Activated naive CD4-positive, alpha-beta T cell treated with anti-CD3 and anti-CD28 coated beads, Interleukin-2, amount 10 ng/mL, durations not matched to agents 7 days and 5 days (primary cell): ENCODE measurements around the gene AMZ1.

Source experiments
- CTCF ChIA-PET: fragments of 350-600 bp; sonication (Branson Sonifier 250); formaldehyde crosslinking; loops from one replicate; lab custom pipeline; 2021; ENCODE audit warnings: antibody characterized with exemption; lab: Charles Lee
- DNase-seq: peaks from one replicate; pipeline ENCODE4 v3.0.0-alpha.2; 2020
- H3K27ac Mint-ChIP-seq: one replicate; pipeline ENCODE4 v1.8.0; 2021; ENCODE audit warnings: mild to moderate bottlenecking, moderate library complexity, mixed read lengths
- H3K27me3 Mint-ChIP-seq: one replicate; pipeline ENCODE4 v1.8.0; 2021; ENCODE audit warnings: mild to moderate bottlenecking, mixed read lengths
- H3K36me3 Mint-ChIP-seq: one replicate; pipeline ENCODE4 v1.8.0; 2021; ENCODE audit warnings: mixed read lengths
- H3K4me1 Mint-ChIP-seq: one replicate; pipeline ENCODE4 v1.8.0; 2021; ENCODE audit warnings: mixed read lengths
- H3K4me3 Mint-ChIP-seq: one replicate; pipeline ENCODE4 v1.8.0; 2021; ENCODE audit warnings: mild to moderate bottlenecking, moderate library complexity, mixed read lengths
- H3K9me3 Mint-ChIP-seq: one replicate; pipeline ENCODE4 v1.8.0; 2021; ENCODE audit warnings: mixed read lengths

The AMZ1 gene

GRCh38 chr7:2658941-2659340, 29.1 kb upstream of the AMZ1 start:
- Mint-ChIP-seq H3K4me1 (no peaks in the 10 kb centered on the region), H3K9me3 (no peaks in the 10 kb centered on the region), H3K27me3 (no peaks in the 10 kb centered on the region), H3K27ac (no peak overlapping the region), H3K4me3 (no peak overlapping the region), H3K36me3 (no peaks in the 10 kb centered on the region)
- CTCF ChIA-PET: interaction anchor here (1.2 to 1.5 kb wide), 2 partner anchors 12 to 51 kb away, joined by 3 to 4 read pairs; no protein-coding TSS in a partner anchor
- no peak for DNase-seq

- Mint-ChIP-seq H3K4me1 (no peaks in the 10 kb centered on the region), H3K36me3 (no peaks in the 10 kb centered on the region), H3K27ac (no peak overlapping the region), H3K9me3 (no peaks in the 10 kb centered on the region), H3K4me3 (no peak overlapping the region), H3K27me3 (no peaks in the 10 kb centered on the region)
- DNase-seq: no peak
- CTCF ChIA-PET: interaction anchor here (0.8 to 1.5 kb wide), 2 partner anchors 50 to 195 kb away, joined by 3 to 4 read pairs; no protein-coding TSS in a partner anchor
Observed at GRCh38 chr7:2659556-2660358, 28.2 kb upstream of the AMZ1 start.

- H3K27me3 Mint-ChIP-seq: peaks cover 2% of the 10 kb centered on the region
Observed at GRCh38 chr7:2660359-2661095, 27.5 kb upstream of the AMZ1 start.

GRCh38 chr7:2661096-2661449, 26.9 kb upstream of the AMZ1 start:
- H3K27ac Mint-ChIP-seq: no peak overlapping the region
- peaks cover 2% of the 10 kb centered on the region for H3K4me1 Mint-ChIP-seq
- no peaks in the 10 kb centered on the region for H3K36me3 Mint-ChIP-seq
- DNase-seq: no peak
- H3K4me3 Mint-ChIP-seq: no peak overlapping the region
- CTCF ChIA-PET: no interaction called here
- H3K9me3 Mint-ChIP-seq: no peaks in the 10 kb centered on the region
- H3K27me3 Mint-ChIP-seq: peaks cover 6% of the 10 kb centered on the region

More at GRCh38 chr7:2660359-2661095, 27.5 kb upstream of the AMZ1 start:
- peaks cover 2% of the 10 kb centered on the region for H3K4me1 Mint-ChIP-seq
- DNase-seq: no peak
- no peaks in the 10 kb centered on the region for H3K36me3 Mint-ChIP-seq
- no peak overlapping the region for H3K27ac Mint-ChIP-seq
- CTCF ChIA-PET: interaction anchor here (0.8 kb wide), 1 partner anchor 196 kb away, joined by 3 read pairs; no protein-coding TSS in a partner anchor
- no peaks in the 10 kb centered on the region for H3K9me3 Mint-ChIP-seq
- H3K4me3 Mint-ChIP-seq: no peak overlapping the region

GRCh38 chr7:2661602-2662272, 26.3 kb upstream of the AMZ1 start:
- Mint-ChIP-seq H3K27me3 (peaks cover 10% of the 10 kb centered on the region), H3K9me3 (no peaks in the 10 kb centered on the region), H3K4me1 (peaks cover 2% of the 10 kb centered on the region), H3K27ac (no peak overlapping the region), H3K36me3 (no peaks in the 10 kb centered on the region), H3K4me3 (no peak overlapping the region)
- CTCF ChIA-PET: no interaction called here
- no peak for DNase-seq

GRCh38 chr7:2662273-2663120, 25.5 kb upstream of the AMZ1 start:
- CTCF ChIA-PET: no interaction called here
- Mint-ChIP-seq H3K4me3 (no peak overlapping the region), H3K27me3 (peaks cover 18% of the 10 kb centered on the region), H3K9me3 (no peaks in the 10 kb centered on the region), H3K27ac (no peak overlapping the region), H3K36me3 (no peaks in the 10 kb centered on the region), H3K4me1 (peaks cover 2% of the 10 kb centered on the region)
- DNase-seq: no peak

GRCh38 chr7:2663121-2663886, 24.7 kb upstream of the AMZ1 start:
- H3K36me3 Mint-ChIP-seq: no peaks in the 10 kb centered on the region
- H3K9me3 Mint-ChIP-seq: no peaks in the 10 kb centered on the region
- H3K27me3 Mint-ChIP-seq: peaks cover 26% of the 10 kb centered on the region
- H3K27ac Mint-ChIP-seq: no peak overlapping the region
- DNase-seq: no peak
- H3K4me1 Mint-ChIP-seq: peaks cover 2% of the 10 kb centered on the region
- CTCF ChIA-PET: no interaction called here
- H3K4me3 Mint-ChIP-seq: no peak overlapping the region

- CTCF ChIA-PET: interaction anchor here (10.4 kb wide), 1 partner anchor 48 kb away, joined by 222 read pairs; no protein-coding TSS in a partner anchor
- no peak for DNase-seq
- H3K27me3 Mint-ChIP-seq: peaks cover 32% of the 10 kb centered on the region
- H3K9me3 Mint-ChIP-seq: no peaks in the 10 kb centered on the region
- H3K4me3 Mint-ChIP-seq: no peak overlapping the region
- H3K36me3 Mint-ChIP-seq: no peaks in the 10 kb centered on the region
- no peak overlapping the region for H3K27ac Mint-ChIP-seq
- H3K4me1 Mint-ChIP-seq: peaks cover 2% of the 10 kb centered on the region
Observed at GRCh38 chr7:2663960-2664359, 24.0 kb upstream of the AMZ1 start.

- peaks cover 5% of the 10 kb centered on the region for H3K4me1 Mint-ChIP-seq
- H3K9me3 Mint-ChIP-seq: no peaks in the 10 kb centered on the region
- no peak overlapping the region for H3K4me3 Mint-ChIP-seq
- CTCF ChIA-PET: interaction anchor here (10.4 kb wide), 1 partner anchor 46 kb away, joined by 222 read pairs; no protein-coding TSS in a partner anchor
- no peaks in the 10 kb centered on the region for H3K36me3 Mint-ChIP-seq
- no peak for DNase-seq
- peaks cover 43% of the 10 kb centered on the region for H3K27me3 Mint-ChIP-seq
- no peak overlapping the region for H3K27ac Mint-ChIP-seq
Observed at GRCh38 chr7:2665359-2665791, 22.6 kb upstream of the AMZ1 start.

- Mint-ChIP-seq H3K4me3 (no peak overlapping the region), H3K27ac (no peak overlapping the region), H3K27me3 (peaks cover 51% of the 10 kb centered on the region), H3K9me3 (no peaks in the 10 kb centered on the region), H3K4me1 (peaks cover 12% of the 10 kb centered on the region), H3K36me3 (no peaks in the 10 kb centered on the region)
- CTCF ChIA-PET: interaction anchor here (10.4 kb wide), 1 partner anchor 46 kb away, joined by 222 read pairs; no protein-coding TSS in a partner anchor
- no peak for DNase-seq
Observed at GRCh38 chr7:2666155-2666554, 21.8 kb upstream of the AMZ1 start.

GRCh38 chr7:2666588-2667250, 21.3 kb upstream of the AMZ1 start:
- Mint-ChIP-seq H3K4me1 (peaks cover 12% of the 10 kb centered on the region), H3K27ac (no peak overlapping the region), H3K9me3 (no peaks in the 10 kb centered on the region), H3K36me3 (no peaks in the 10 kb centered on the region), H3K27me3 (peaks cover 54% of the 10 kb centered on the region), H3K4me3 (no peak overlapping the region)
- CTCF ChIA-PET: interaction anchor here (10.4 kb wide), 1 partner anchor 45 kb away, joined by 222 read pairs; no protein-coding TSS in a partner anchor
- no peak for DNase-seq

GRCh38 chr7:2667843-2668242, 20.2 kb upstream of the AMZ1 start:
- H3K36me3 Mint-ChIP-seq: no peaks in the 10 kb centered on the region
- peaks cover 12% of the 10 kb centered on the region for H3K4me1 Mint-ChIP-seq
- CTCF ChIA-PET: interaction anchor here (0.8 to 10.4 kb wide), 2 partner anchors 17 to 44 kb away, joined by 3 to 222 read pairs; no protein-coding TSS in a partner anchor
- DNase-seq: no peak
- H3K4me3 Mint-ChIP-seq: no peak overlapping the region
- peaks cover 64% of the 10 kb centered on the region for H3K27me3 Mint-ChIP-seq
- H3K27ac Mint-ChIP-seq: no peak overlapping the region
- H3K9me3 Mint-ChIP-seq: no peaks in the 10 kb centered on the region
